HFF-Myc (cell line): ENCODE results near the gene GABRQ.

Source experiments
- DNase-seq: peaks from one replicate; pipeline ENCODE4 v3.0.0-alpha.2; 2011; ENCODE audit warnings: low read depth; ENCODE audit errors: extremely low read depth
- H3K4me3 ChIP-seq: replicated peaks from 2 replicates; pipeline ENCODE4 v1.5.1; 2011; ENCODE audit warnings: low read depth, mild to moderate bottlenecking, control low read depth, low read length
- TF ChIP-seq, protein P1 (sequence below): IDR thresholded peaks from 2 replicates; pipeline ENCODE4 v1.5.1; 2012; ENCODE audit warnings: mild to moderate bottlenecking, low read depth, low read length, control low read depth; ENCODE audit errors: missing control alignments

The GABRQ gene

DNA sequence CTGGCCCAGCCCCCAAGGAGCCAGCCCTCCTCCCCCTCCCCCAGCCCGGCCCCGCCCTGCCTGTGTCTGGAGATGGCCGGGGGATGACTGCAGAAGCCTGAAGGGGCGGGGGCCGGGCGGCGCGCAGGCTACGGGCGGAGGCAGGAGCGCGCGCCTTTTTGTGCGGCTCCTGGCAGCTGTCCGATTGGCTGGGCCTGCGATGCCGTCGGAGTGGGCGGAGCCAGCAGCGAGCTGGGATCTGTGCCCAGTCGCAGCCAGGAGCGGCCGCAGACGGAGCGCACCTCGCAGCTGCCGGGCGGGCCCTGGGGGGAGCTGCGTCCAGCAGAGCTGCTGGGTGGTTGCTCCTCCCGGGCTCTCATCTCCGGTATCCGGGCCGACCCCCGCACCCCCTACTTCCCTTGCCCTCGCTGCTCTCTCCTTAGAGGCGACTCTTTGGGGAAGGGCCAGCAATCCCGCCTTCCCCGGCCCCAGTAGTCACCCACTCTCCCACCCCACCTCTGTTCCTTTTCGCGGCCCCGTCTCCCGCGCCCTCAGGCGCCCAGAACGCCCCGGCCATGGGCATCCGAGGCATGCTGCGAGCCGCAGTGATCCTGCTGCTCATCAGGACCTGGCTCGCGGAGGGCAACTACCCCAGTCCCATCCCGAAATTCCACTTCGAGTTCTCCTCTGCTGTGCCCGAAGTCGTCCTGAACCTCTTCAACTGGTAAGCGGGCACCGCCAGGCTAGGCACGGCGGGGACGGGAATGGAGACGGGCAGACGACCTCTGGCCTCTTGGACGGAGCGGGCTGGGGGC, at the start of gene GABRQ:
TSS of gene GABRQ (plus strand) at position 247 of the 794 bp plus-strand sequence. CDS start at position 555, 308 bp downstream.
- no peak for DNase-seq
- H3K4me3 ChIP-seq = no peak within 1 kb of the TSS
- TF ChIP-seq, protein P1, sequence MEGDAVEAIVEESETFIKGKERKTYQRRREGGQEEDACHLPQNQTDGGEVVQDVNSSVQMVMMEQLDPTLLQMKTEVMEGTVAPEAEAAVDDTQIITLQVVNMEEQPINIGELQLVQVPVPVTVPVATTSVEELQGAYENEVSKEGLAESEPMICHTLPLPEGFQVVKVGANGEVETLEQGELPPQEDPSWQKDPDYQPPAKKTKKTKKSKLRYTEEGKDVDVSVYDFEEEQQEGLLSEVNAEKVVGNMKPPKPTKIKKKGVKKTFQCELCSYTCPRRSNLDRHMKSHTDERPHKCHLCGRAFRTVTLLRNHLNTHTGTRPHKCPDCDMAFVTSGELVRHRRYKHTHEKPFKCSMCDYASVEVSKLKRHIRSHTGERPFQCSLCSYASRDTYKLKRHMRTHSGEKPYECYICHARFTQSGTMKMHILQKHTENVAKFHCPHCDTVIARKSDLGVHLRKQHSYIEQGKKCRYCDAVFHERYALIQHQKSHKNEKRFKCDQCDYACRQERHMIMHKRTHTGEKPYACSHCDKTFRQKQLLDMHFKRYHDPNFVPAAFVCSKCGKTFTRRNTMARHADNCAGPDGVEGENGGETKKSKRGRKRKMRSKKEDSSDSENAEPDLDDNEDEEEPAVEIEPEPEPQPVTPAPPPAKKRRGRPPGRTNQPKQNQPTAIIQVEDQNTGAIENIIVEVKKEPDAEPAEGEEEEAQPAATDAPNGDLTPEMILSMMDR = no peak

DNA sequence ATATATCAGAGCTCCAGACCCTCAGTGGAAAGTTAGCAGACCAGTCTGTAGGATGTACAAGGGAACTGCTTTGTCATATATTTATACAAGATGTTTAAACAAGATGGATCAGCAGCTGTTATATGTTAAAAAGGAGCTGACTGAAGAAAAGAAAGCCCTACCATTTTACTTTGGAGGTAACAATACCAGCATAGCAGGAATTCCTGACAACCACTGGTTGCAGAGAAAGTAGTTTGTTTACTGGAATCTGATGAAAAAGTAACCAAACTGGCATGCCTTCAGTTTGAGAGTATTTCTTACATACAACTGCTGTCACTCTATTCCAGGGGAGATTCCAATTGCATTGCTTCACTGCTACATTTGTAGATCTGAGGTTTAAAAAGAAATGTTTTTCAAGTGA, 49.5 kb upstream of the GABRQ start:
- TF ChIP-seq, protein P1 = no peak
- no peak for DNase-seq
- no peak overlapping the region for H3K4me3 ChIP-seq

GRCh38 chrX:152600853-152601633, 36.7 kb upstream of the GABRQ start:
- no peak for DNase-seq
- no peak overlapping the region for H3K4me3 ChIP-seq
- TF ChIP-seq, protein P1 = no peak

DNA sequence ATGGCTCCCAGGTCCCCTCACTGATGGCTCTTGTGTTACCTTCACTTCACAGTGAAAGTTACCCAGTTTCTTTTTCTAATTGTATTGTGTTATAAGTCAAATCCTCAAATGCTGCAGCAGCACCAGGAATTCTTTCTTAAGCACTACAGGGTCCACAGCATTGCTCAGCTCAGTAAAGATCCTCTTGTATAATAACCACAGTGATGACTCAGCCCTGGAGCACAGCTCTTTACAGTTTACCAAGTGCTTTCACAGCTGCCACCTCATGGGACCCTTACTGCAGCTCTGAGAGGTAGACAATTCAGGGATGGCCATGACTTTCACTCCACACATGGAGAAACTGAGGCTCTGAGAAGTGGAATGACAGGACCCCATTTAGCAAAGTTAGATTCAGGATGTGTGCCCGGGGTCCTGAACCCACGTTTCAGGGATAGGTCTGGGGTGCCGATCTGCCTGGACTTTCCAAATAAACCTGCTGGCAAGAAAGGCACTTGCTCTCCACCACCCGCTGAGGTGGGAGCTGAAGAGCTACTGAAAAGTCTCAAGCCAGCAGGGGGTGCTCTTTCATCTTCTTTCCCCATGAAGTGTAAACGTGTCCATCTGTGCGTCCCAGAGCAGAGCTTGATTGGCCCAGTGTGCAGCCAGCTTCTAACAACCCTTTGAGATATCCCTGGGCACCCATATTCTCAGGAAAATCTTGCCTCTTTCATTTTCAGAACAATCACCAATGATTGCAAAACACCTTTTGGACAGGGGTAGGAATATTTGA, 35.7 kb upstream of the GABRQ start:
- TF ChIP-seq, protein P1 = no peak
- no peak for DNase-seq
- no peak overlapping the region for H3K4me3 ChIP-seq

- TF ChIP-seq, protein P1 = no peak
- no peak for DNase-seq
- no peak overlapping the region for H3K4me3 ChIP-seq
Measured at GRCh38 chrX:152614791-152615190, 22.9 kb upstream of the GABRQ start.

DNA sequence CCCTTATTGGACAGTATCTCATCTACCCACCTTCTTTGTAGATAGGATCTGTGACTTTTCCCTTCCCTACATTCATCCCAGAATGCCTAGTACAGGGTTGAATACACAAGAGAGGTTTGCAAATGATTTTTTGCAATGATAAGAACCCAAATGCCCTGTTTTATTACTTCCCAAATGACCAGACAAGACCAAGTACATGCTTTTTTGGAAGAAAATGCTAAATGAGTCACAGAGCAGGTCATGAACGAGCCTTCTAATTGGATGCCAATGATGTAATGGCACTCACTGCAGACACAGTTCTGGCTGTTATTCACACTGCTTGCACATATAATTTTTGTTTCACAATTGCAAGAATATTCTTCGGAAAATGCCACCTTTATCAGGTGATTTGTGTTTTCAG, 17.8 kb upstream of the GABRQ start:
- TF ChIP-seq, protein P1 = no peak
- DNase-seq = no peak
- no peak overlapping the region for H3K4me3 ChIP-seq
